ENCODE results near the gene AIPL1. TPM values are rescaled to one million over a fixed set of nuclear protein-coding genes. Genes with fewer than 3 reads are reported as not detected.

AIPL1 gene
- total and polyA plus RNA-seq, 2 donors (not counting 3 experiments of a cell fraction or from before 2014, with no cell fraction given) = not detected

- Histone ChIP-seq H3K36me3 (ENCODE audit: control insufficient read depth in 2 of 2, extremely low read depth in 1 of 2, insufficient read depth in 2 of 2, low read length in 2 of 2) (no peaks in the 10 kb centered on the region), H3K4me1 (ENCODE audit: control insufficient read depth, extremely low read depth, insufficient read depth, low read length) (peaks cover 8% of the 10 kb centered on the region), H4K20me1 (replicated peaks; ENCODE audit: control insufficient read depth, extremely low read depth, insufficient read depth, low read length) (no peaks in the 10 kb centered on the region), H3K4me2 (ENCODE audit: insufficient read depth, low read length) (no peak overlapping the region), H3K27ac (ENCODE audit: insufficient read depth, low read depth, low read length) (no peak overlapping the region), H3K9me3 (replicated peaks; ENCODE audit: control insufficient read depth, insufficient read depth, low read length) (no peaks in the 10 kb centered on the region), H3K4me3 (replicated peaks in 1 of 3; ENCODE audit: insufficient read depth in 1 of 3, low read depth in 1 of 3, low read length in 3 of 3) (no peak overlapping the region), H3K79me2 (ENCODE audit: control insufficient read depth, insufficient read depth, low read length) (no peaks in the 10 kb centered on the region), H2AFZ (ENCODE audit: low read depth, low read length) (no peak overlapping the region), H3K9ac (replicated peaks; ENCODE audit: extremely low read depth, insufficient read depth, low read length) (no peak overlapping the region), H3K9me1 (replicated peaks; ENCODE audit: control insufficient read depth, extremely low read depth, insufficient read depth, low read length) (no peaks in the 10 kb centered on the region), H3K27me3 (ENCODE audit: control insufficient read depth in 2 of 2, insufficient read depth in 2 of 2, low read length in 2 of 2) (peaks cover 0 to 3% of the 10 kb centered on the region in 2 experiments)
- intact Hi-C loops (cut with micrococcal nuclease) = no loop called here
- BruUV-seq (replicated peaks) = no TSS peak
- dilution Hi-C loops (cut with MboI; ENCODE audit: extremely low pct_ligation_motif_present, low sequenced_read_pairs) = no loop called here
- POLR2A ChIA-PET = no interaction called here
- no peak for DNase-seq (ENCODE audit: low read depth, low spot score)
- CTCF ChIA-PET = no interaction called here
- no peak for FAIRE-seq
- no peak for TF ChIP-seq POLR2A (IDR thresholded peaks at IDR 0.05; ENCODE audit: low read depth, low read length)
- TF ChIP-seq GATA2 (IDR thresholded peaks at IDR 0.05; ENCODE audit: insufficient read depth, insufficient read length, low read depth, low read length) = no peak
- no peak for TF ChIP-seq JUN (IDR thresholded peaks at IDR 0.05; ENCODE audit: borderline replicate concordance, insufficient read depth, insufficient read length, low read depth)
- TF ChIP-seq FOS (IDR thresholded peaks at IDR 0.05; ENCODE audit: borderline replicate concordance, insufficient read depth, low read length) = no peak
- TF ChIP-seq EZH2 (IDR thresholded peaks at IDR 0.05; ENCODE audit: borderline replicate concordance, low read depth, low read length, severe bottlenecking) = no peak
- no peak for TF ChIP-seq MAX (IDR thresholded peaks at IDR 0.05; ENCODE audit: insufficient read depth, insufficient read length)
- TF ChIP-seq POLR2AphosphoS5 (IDR thresholded peaks at IDR 0.05; ENCODE audit: insufficient read depth, low read depth, low read length) = no peak
- TF ChIP-seq CTCF (IDR thresholded peaks at IDR 0.05; ENCODE audit: extremely low read depth in 1 of 2, insufficient read depth in 1 of 2, low read depth in 1 of 2, low read length in 2 of 2) = no peak
- TF ChIP-seq MYC (IDR thresholded peaks at IDR 0.05; ENCODE audit: low read depth, low read length) = no peak
Measured at GRCh38 chr17:6458460-6458950, 23.6 kb upstream of the AIPL1 start.

Data from endothelial cell of umbilical vein (primary cell).